ENCODE results near the gene PAQR8. TPM values are rescaled to one million over a fixed set of nuclear protein-coding genes. Genes with fewer than 3 reads are reported as not detected.

Gene PAQR8
- total and polyA plus RNA-seq, 2 of the 13 experiments (the other 11 are each of a cell fraction or from before 2014, with no cell fraction given) = 37.7 to 50.7 TPM

DNA sequence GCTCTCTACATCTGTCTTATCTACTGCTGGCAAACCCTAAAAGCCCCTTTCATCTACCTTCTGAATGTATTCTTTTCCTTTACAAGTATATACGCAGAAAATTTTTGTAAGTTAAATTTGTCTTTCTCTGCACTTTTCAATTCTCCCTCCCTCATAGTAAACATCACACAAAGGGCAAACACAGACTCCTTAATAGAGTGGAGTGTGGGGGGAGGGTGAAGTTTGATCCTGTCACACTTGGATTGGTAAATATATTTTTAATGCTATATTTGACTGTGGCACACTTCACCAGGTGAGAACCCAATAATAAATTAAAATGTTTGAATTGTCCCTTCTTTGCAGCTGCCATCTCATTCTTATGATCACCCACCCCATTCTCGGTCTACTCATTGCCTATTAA, 33.2 kb upstream of the PAQR8 start (continued):
- no peak for TF ChIP-seq TMF1 (CRISPR knock-in tag; IDR thresholded peaks at IDR 0.05; ENCODE audit: low read depth)
- TF ChIP-seq PHF8 (CRISPR knock-in tag; IDR thresholded peaks at IDR 0.05) = no peak
- no peak for TF ChIP-seq FLYWCH1 (CRISPR knock-in tag; IDR thresholded peaks at IDR 0.05)
- TF ChIP-seq KLF12 (CRISPR knock-in tag; IDR thresholded peaks at IDR 0.05; ENCODE audit: borderline replicate concordance) = no peak
- TF ChIP-seq CCDC6 (CRISPR knock-in tag; IDR thresholded peaks at IDR 0.05) = 0 out of 2 replicates have a peak, but pooled peaks have one; percentile 36
- no peak for TF ChIP-seq MEF2D (CRISPR knock-in tag; IDR thresholded peaks at IDR 0.05)
- TF ChIP-seq PAX8 (CRISPR knock-in tag; IDR thresholded peaks at IDR 0.05; ENCODE audit: borderline replicate concordance) = no peak
- no peak for TF ChIP-seq ARID2 (CRISPR knock-in tag; IDR thresholded peaks at IDR 0.05; ENCODE audit: borderline replicate concordance)
- TF ChIP-seq ZFP41 (CRISPR knock-in tag; IDR thresholded peaks at IDR 0.05; ENCODE audit: borderline replicate concordance) = no peak
- TF ChIP-seq, protein P1, sequence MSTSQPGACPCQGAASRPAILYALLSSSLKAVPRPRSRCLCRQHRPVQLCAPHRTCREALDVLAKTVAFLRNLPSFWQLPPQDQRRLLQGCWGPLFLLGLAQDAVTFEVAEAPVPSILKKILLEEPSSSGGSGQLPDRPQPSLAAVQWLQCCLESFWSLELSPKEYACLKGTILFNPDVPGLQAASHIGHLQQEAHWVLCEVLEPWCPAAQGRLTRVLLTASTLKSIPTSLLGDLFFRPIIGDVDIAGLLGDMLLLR (CRISPR knock-in tag; IDR thresholded peaks at IDR 0.05) = no peak
- no peak for TF ChIP-seq HIVEP1 (CRISPR knock-in tag; IDR thresholded peaks at IDR 0.05)
- TF ChIP-seq, protein P2, sequence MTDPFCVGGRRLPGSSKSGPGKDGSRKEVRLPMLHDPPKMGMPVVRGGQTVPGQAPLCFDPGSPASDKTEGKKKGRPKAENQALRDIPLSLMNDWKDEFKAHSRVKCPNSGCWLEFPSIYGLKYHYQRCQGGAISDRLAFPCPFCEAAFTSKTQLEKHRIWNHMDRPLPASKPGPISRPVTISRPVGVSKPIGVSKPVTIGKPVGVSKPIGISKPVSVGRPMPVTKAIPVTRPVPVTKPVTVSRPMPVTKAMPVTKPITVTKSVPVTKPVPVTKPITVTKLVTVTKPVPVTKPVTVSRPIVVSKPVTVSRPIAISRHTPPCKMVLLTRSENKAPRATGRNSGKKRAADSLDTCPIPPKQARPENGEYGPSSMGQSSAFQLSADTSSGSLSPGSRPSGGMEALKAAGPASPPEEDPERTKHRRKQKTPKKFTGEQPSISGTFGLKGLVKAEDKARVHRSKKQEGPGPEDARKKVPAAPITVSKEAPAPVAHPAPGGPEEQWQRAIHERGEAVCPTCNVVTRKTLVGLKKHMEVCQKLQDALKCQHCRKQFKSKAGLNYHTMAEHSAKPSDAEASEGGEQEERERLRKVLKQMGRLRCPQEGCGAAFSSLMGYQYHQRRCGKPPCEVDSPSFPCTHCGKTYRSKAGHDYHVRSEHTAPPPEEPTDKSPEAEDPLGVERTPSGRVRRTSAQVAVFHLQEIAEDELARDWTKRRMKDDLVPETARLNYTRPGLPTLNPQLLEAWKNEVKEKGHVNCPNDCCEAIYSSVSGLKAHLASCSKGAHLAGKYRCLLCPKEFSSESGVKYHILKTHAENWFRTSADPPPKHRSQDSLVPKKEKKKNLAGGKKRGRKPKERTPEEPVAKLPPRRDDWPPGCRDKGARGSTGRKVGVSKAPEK (CRISPR knock-in tag; IDR thresholded peaks at IDR 0.05; ENCODE audit: borderline replicate concordance) = no peak; the same call in 1 of the 2 replicates
- no peak for TF ChIP-seq ZNF563 (CRISPR knock-in tag; IDR thresholded peaks at IDR 0.05)
- peak; percentile 10; the same call in 1 of the 2 replicates for TF ChIP-seq KDM6A (CRISPR knock-in tag; IDR thresholded peaks at IDR 0.05; ENCODE audit: low read depth)
- TF ChIP-seq, protein P3, sequence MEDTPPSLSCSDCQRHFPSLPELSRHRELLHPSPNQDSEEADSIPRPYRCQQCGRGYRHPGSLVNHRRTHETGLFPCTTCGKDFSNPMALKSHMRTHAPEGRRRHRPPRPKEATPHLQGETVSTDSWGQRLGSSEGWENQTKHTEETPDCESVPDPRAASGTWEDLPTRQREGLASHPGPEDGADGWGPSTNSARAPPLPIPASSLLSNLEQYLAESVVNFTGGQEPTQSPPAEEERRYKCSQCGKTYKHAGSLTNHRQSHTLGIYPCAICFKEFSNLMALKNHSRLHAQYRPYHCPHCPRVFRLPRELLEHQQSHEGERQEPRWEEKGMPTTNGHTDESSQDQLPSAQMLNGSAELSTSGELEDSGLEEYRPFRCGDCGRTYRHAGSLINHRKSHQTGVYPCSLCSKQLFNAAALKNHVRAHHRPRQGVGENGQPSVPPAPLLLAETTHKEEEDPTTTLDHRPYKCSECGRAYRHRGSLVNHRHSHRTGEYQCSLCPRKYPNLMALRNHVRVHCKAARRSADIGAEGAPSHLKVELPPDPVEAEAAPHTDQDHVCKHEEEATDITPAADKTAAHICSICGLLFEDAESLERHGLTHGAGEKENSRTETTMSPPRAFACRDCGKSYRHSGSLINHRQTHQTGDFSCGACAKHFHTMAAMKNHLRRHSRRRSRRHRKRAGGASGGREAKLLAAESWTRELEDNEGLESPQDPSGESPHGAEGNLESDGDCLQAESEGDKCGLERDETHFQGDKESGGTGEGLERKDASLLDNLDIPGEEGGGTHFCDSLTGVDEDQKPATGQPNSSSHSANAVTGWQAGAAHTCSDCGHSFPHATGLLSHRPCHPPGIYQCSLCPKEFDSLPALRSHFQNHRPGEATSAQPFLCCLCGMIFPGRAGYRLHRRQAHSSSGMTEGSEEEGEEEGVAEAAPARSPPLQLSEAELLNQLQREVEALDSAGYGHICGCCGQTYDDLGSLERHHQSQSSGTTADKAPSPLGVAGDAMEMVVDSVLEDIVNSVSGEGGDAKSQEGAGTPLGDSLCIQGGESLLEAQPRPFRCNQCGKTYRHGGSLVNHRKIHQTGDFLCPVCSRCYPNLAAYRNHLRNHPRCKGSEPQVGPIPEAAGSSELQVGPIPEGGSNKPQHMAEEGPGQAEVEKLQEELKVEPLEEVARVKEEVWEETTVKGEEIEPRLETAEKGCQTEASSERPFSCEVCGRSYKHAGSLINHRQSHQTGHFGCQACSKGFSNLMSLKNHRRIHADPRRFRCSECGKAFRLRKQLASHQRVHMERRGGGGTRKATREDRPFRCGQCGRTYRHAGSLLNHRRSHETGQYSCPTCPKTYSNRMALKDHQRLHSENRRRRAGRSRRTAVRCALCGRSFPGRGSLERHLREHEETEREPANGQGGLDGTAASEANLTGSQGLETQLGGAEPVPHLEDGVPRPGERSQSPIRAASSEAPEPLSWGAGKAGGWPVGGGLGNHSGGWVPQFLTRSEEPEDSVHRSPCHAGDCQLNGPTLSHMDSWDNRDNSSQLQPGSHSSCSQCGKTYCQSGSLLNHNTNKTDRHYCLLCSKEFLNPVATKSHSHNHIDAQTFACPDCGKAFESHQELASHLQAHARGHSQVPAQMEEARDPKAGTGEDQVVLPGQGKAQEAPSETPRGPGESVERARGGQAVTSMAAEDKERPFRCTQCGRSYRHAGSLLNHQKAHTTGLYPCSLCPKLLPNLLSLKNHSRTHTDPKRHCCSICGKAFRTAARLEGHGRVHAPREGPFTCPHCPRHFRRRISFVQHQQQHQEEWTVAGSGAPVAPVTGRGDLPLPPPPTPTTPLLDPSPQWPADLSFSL (CRISPR knock-in tag; IDR thresholded peaks at IDR 0.05) = 0 out of 2 replicates have a peak, but pooled peaks have one; percentile 27
- no peak for TF ChIP-seq ARNT (IDR thresholded peaks at IDR 0.05)
- TF ChIP-seq AKAP8 (CRISPR knock-in tag; IDR thresholded peaks at IDR 0.05) = no peak
- TF ChIP-seq NFE2L1 (CRISPR knock-in tag; IDR thresholded peaks at IDR 0.05; ENCODE audit: borderline replicate concordance) = no peak
